Hepatocyte (in vitro differentiated cells): Measurements from ENCODE around the gene FLYWCH2. TPM values are rescaled to one million over a fixed set of nuclear protein-coding genes. Genes with fewer than 3 reads are reported as not detected.

Source experiments
- DNase-seq: peaks from one replicate; pipeline ENCODE4 v3.0.0-alpha.2; 2016; ENCODE audit warnings: low spot score
- H2AFZ ChIP-seq: fragments of 200-600 bp; sonication (generic); 2 replicates; pipeline ENCODE4 v1.6.0; 2016; ENCODE audit warnings: antibody characterized with exemption, mild to moderate bottlenecking
- H3K27ac ChIP-seq: fragments of 200-600 bp; sonication (generic); 2 replicates; pipeline ENCODE4 v1.5.1; 2016; ENCODE audit warnings: mild to moderate bottlenecking
- H3K27me3 ChIP-seq: fragments of 200-600 bp; sonication (generic); 2 replicates; pipeline ENCODE4 v1.6.1; 2016
- H3K36me3 ChIP-seq: fragments of 200-600 bp; sonication (generic); replicated peaks from 2 replicates; pipeline ENCODE4 v1.5.1; 2016; ENCODE audit warnings: low read depth; ENCODE audit not compliant: insufficient read depth
- H3K4me1 ChIP-seq: fragments of 200-600 bp; sonication (generic); 2 replicates; pipeline ENCODE4 v1.5.1; 2016; ENCODE audit warnings: mild to moderate bottlenecking, moderate library complexity; ENCODE audit not compliant: insufficient read depth
- H3K4me2 ChIP-seq: fragments of 200-600 bp; sonication (generic); 2 replicates; pipeline ENCODE4 v1.6.0; 2016
- H3K4me3 ChIP-seq: fragments of 200-600 bp; sonication (generic); 2 replicates; pipeline ENCODE4 v1.5.1; 2016; ENCODE audit warnings: mild to moderate bottlenecking
- H3K79me2 ChIP-seq: fragments of 200-600 bp; sonication (generic); 2 replicates; pipeline ENCODE4 v1.6.0; 2017; ENCODE audit warnings: mild to moderate bottlenecking
- H3K9me2 ChIP-seq: fragments of 200-600 bp; sonication (generic); replicated peaks from 2 replicates; pipeline ENCODE4 v1.6.0; 2017; ENCODE audit warnings: mild to moderate bottlenecking; ENCODE audit not compliant: insufficient read depth
- H3K9me3 ChIP-seq: fragments of 200-600 bp; sonication (generic); 2 replicates; pipeline ENCODE4 v1.5.1; 2016; ENCODE audit warnings: low read depth, mild to moderate bottlenecking
- H4K20me1 ChIP-seq: fragments of 200-600 bp; sonication (generic); 2 replicates; pipeline ENCODE4 v1.6.0; 2016; ENCODE audit warnings: mild to moderate bottlenecking; ENCODE audit not compliant: insufficient read depth, poor library complexity, severe bottlenecking
- CTCF ChIP-seq: fragments of 200-600 bp; sonication (generic); IDR thresholded peaks from 2 replicates; pipeline ENCODE4 v1.5.1; 2016; ENCODE audit warnings: antibody characterized with exemption, mild to moderate bottlenecking; ENCODE audit not compliant: poor library complexity
- EZH2 ChIP-seq: fragments of 200-600 bp; sonication (generic); IDR thresholded peaks from 2 replicates; pipeline ENCODE4 v1.6.1; 2016; ENCODE audit warnings: antibody characterized with exemption, mild to moderate bottlenecking, borderline replicate concordance
- EZH2phosphoT487 ChIP-seq: fragments of 200-600 bp; sonication (generic); IDR thresholded peaks from one replicate; pipeline ENCODE4 v1.6.1; 2018; ENCODE audit warnings: antibody characterized with exemption, mild to moderate bottlenecking, low read depth, moderate library complexity; ENCODE audit not compliant: unreplicated experiment, severe bottlenecking
- WGBS: methylation state at CpG from one replicate; pipeline ENCODE4 v1.1.6; 2016; ENCODE audit warnings: low lambda C conversion rate; ENCODE audit errors: missing lambda C conversion rate; 5-methylcytosine and 5-hydroxymethylcytosine counted together
- polyA plus RNA-seq: library from polyadenylated mRNA; unstranded; fragments of >200 nt; fragmentation: Nextera tagmentation; extraction: Ambion mirVana; gene quantifications from 2 replicates; pipeline ENCODE4 v1.2.1, GENCODE V29; 2016
- total RNA-seq: library from RNA; depleted of rRNA; stranded (reverse); fragments of >200 nt; gene quantifications from 2 replicates; pipeline ENCODE4 v1.2.3, GENCODE V29; 2014

The FLYWCH2 gene
- total and polyA plus RNA-seq, 2 experiments from 2014 or later, result 40.0 to 45.1 TPM

- Histone ChIP-seq H3K9me3 (no peaks in the 10 kb centered on the region), H2AFZ (no peak overlapping the region), H3K36me3 (no peaks in the 10 kb centered on the region), H4K20me1 (no peaks in the 10 kb centered on the region), H3K9me2 (no peaks in the 10 kb centered on the region), H3K4me3 (no peak overlapping the region), H3K27ac (peak overlapping the region; percentile 76), H3K79me2 (no peaks in the 10 kb centered on the region), H3K4me2 (peak overlapping the region; percentile 36), H3K4me1 (peaks cover 5% of the 10 kb centered on the region), H3K27me3 (no peaks in the 10 kb centered on the region)
- peak; percentile 70 for DNase-seq
- no peak for TF ChIP-seq EZH2
- TF ChIP-seq CTCF, result no peak
- no peak for TF ChIP-seq EZH2phosphoT487
- 46% methylated on average over 22 of the region's 22 CpGs for WGBS
Measured at GRCh38 chr16:2835638-2836493, 47.1 kb upstream of the FLYWCH2 start.

GRCh38 chr16:2836646-2837508 is 46.1 kb upstream of the FLYWCH2 start:
- H3K4me1 ChIP-seq, result peaks cover 5% of the 10 kb centered on the region
- no peaks in the 10 kb centered on the region for H3K79me2 ChIP-seq
- H3K4me3 ChIP-seq, result no peak overlapping the region
- peak overlapping the region; percentile 76 for H3K27ac ChIP-seq
- no peak for DNase-seq
- H2AFZ ChIP-seq, result no peak overlapping the region
- TF ChIP-seq EZH2 (no peak), EZH2phosphoT487 (no peak), CTCF (no peak)
- H4K20me1 ChIP-seq, result no peaks in the 10 kb centered on the region
- H3K9me2 ChIP-seq, result no peaks in the 10 kb centered on the region
- WGBS, result 79% methylated on average over 13 of the region's 13 CpGs
- H3K9me3 ChIP-seq, result no peaks in the 10 kb centered on the region
- H3K27me3 ChIP-seq, result no peaks in the 10 kb centered on the region
- no peak overlapping the region for H3K4me2 ChIP-seq
- H3K36me3 ChIP-seq, result no peaks in the 10 kb centered on the region

GRCh38 chr16:2838928-2839327 is 44.1 kb upstream of the FLYWCH2 start:
- no peaks in the 10 kb centered on the region for H3K9me3 ChIP-seq
- H3K27me3 ChIP-seq, result no peaks in the 10 kb centered on the region
- peak; percentile 90 for DNase-seq
- TF ChIP-seq CTCF (peak; percentile 80), EZH2 (no peak)
- H3K9me2 ChIP-seq, result no peaks in the 10 kb centered on the region
- no peaks in the 10 kb centered on the region for H4K20me1 ChIP-seq
- 9% methylated on average over 12 of the region's 12 CpGs for WGBS
- H3K79me2 ChIP-seq, result no peaks in the 10 kb centered on the region
- H3K4me2 ChIP-seq, result no peak overlapping the region
- no peaks in the 10 kb centered on the region for H3K36me3 ChIP-seq
- no peak overlapping the region for H3K4me3 ChIP-seq
- H3K27ac ChIP-seq, result no peak overlapping the region
- peaks cover 5% of the 10 kb centered on the region for H3K4me1 ChIP-seq
- H2AFZ ChIP-seq, result no peak overlapping the region
